Measurements from ENCODE around the gene ANP32E. TPM values are rescaled to one million over a fixed set of nuclear protein-coding genes. Genes with fewer than 3 reads are reported as not detected.

Gene ANP32E
- 28.8 and 36.5 TPM in 2 replicates for total RNA-seq

GRCh38 chr1:150235852-150236613, at the start of gene ANP32E:
TSS of gene ANP32E (minus strand) at chr1:150236112. CDS start at chr1:150235786, 326 bp downstream.

GRCh38 chr1:150281758-150282557, 46.0 kb upstream of the ANP32E start, which contains the start of gene CIART:
TSS of gene CIART (plus strand) at chr1:150282554. CDS start at chr1:150283268, 714 bp downstream.

GRCh38 chr1:150268705-150269403, 32.9 kb upstream of the ANP32E start, which contains the start of gene APH1A:
TSS of gene APH1A (minus strand) at chr1:150269016. CDS start at chr1:150268810, 206 bp downstream.

GRCh38 chr1:150257624-150258585, 22.0 kb upstream of the ANP32E start, which contains the start of gene CA14:
TSS of gene CA14 (plus strand) at chr1:150257774. CDS start at chr1:150258129, 355 bp downstream.

Other genes with a start within 250 kb of the ANP32E start
- 13.5 and 14.2 TPM in 2 replicates for gene OTUD7B, start 225.4 kb downstream of the ANP32E start, total RNA-seq
- gene VPS45, start 168.3 kb downstream of the ANP32E start, total RNA-seq: 38.0 and 43.8 TPM in 2 replicates
- gene PLEKHO1, start 86.2 kb downstream of the ANP32E start, total RNA-seq: 39.2 and 41.2 TPM in 2 replicates
- not detected in 2 replicates for gene CA14, start 21.7 kb upstream of the ANP32E start, total RNA-seq
- 88.6 and 93.3 TPM in 2 replicates for gene APH1A, start 32.9 kb upstream of the ANP32E start, total RNA-seq
- gene C1orf54, start 36.7 kb upstream of the ANP32E start, total RNA-seq: 81.9 and 86.9 TPM in 2 replicates
- gene CIART, start 46.4 kb upstream of the ANP32E start, total RNA-seq: 8.9 and 9.6 TPM in 2 replicates
- gene MRPS21, start 57.7 kb upstream of the ANP32E start, total RNA-seq: 91.0 and 130 TPM in 2 replicates
- gene PRPF3, start 85.4 kb upstream of the ANP32E start, total RNA-seq: 40.6 and 43.3 TPM in 2 replicates
- 6.6 and 8.1 TPM in 2 replicates for gene RPRD2, start 128.0 kb upstream of the ANP32E start, total RNA-seq